ENCODE measurements around the gene IGFBP7.

DNA sequence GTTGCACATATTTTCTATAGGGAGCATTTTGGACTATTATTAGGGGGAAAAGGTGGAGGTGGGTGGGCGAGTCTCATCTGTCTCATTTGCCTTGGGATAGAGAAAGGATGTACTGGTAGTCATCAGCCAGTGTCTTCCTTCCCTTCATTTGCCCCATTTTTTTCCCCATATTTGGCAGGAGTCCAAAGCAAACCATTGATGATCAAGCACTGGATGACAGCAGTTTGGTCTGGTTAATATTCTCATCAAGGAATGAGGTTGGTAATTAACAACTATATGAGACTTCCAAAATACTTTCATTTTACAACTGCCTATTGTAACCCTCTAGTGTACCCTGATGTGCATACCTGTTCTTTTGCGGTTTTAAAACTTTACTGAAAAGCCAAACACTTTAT lies 22.6 kb upstream of the IGFBP7 start:
- TF ChIP-seq FOXP2 (optimal IDR thresholded peaks at IDR 0.05; ENCODE audit: borderline replicate concordance, extremely low read depth, extremely low read length, insufficient read depth) (no peak), POLR2AphosphoS5 (IDR thresholded peaks at IDR 0.05; ENCODE audit: low read depth, low read length) (no peak), SIN3A (IDR thresholded peaks at IDR 0.05; ENCODE audit: borderline replicate concordance, insufficient read depth, low read length) (no peak), REST (IDR thresholded peaks at IDR 0.05; ENCODE audit: insufficient read depth in 1 of 2, low read depth in 2 of 2, low read length in 2 of 2) (no peak), TAF1 (IDR thresholded peaks at IDR 0.05; ENCODE audit: borderline replicate concordance, insufficient read depth, low read length) (no peak)
